K562 (cell line): Measurements from ENCODE around the gene METRN. TPM values are rescaled to one million over a fixed set of nuclear protein-coding genes. Genes with fewer than 3 reads are reported as not detected.

Experiments used
- FOSL1 ChIP-seq: fragments of 200-800 bp; sonication (Bioruptor generic); conservative IDR thresholded peaks from 2 replicates; pipeline ENCODE4 v1.6.1; 2016; ENCODE audit warnings: missing genetic modification characterization, missing compliant biosample characterization
- HEY1 ChIP-seq: fragments of 250-450 bp; sonication (Bioruptor Pico); IDR thresholded peaks from 2 replicates; pipeline ENCODE4 v1.5.0; 2020; ENCODE audit warnings: mild to moderate bottlenecking, moderate library complexity, borderline replicate concordance
- HMG20A ChIP-seq: fragments of 450-650 bp; formaldehyde crosslinking; conservative IDR thresholded peaks from 2 replicates; pipeline ENCODE4 v1.4.0; 2020; ENCODE audit warnings: mild to moderate bottlenecking, mixed read lengths
- LARP7 ChIP-seq: fragments of 450-650 bp; IDR thresholded peaks from 2 replicates; pipeline ENCODE4 v1.6.1; 2016
- MAFK ChIP-seq: IDR thresholded peaks from 2 replicates; pipeline ENCODE4 v1.6.1; 2011; ENCODE audit warnings: low read length, improper control_type of control experiment
- MBD2 ChIP-seq: sonication (generic); IDR thresholded peaks from 2 replicates; pipeline ENCODE4 v1.6.1; 2016; ENCODE audit warnings: low read depth, borderline replicate concordance
- MCM5 ChIP-seq: fragments of 450-650 bp; IDR thresholded peaks from 2 replicates; pipeline ENCODE4 v1.6.1; 2016; ENCODE audit warnings: low read depth
- NCOR1 ChIP-seq: fragments of 450-650 bp; IDR thresholded peaks from 2 replicates; pipeline ENCODE4 v1.6.1; 2016; ENCODE audit warnings: mild to moderate bottlenecking, moderate library complexity
- NFXL1 ChIP-seq: fragments of 450-650 bp; formaldehyde crosslinking; IDR thresholded peaks from 2 replicates; pipeline ENCODE4 v1.4.0; 2021; ENCODE audit warnings: mild to moderate bottlenecking
- NFYB ChIP-seq: IDR thresholded peaks from 2 replicates; pipeline ENCODE4 v1.6.1; 2011; ENCODE audit warnings: mild to moderate bottlenecking, moderate library complexity; ENCODE audit not compliant: insufficient read length; ENCODE audit errors: extremely low read depth
- NR3C1 ChIP-seq: sonication (generic); formaldehyde crosslinking; IDR thresholded peaks from 2 replicates; pipeline ENCODE4 v1.8.1; 2022; ENCODE audit warnings: missing genetic modification reagents
- NRF1 ChIP-seq, 2 experiments: fragments of 450-650 bp; IDR thresholded peaks in 1 of 2; conservative IDR thresholded peaks in 1 of 2; 2 replicates each; pipeline ENCODE4 v1.6.1; 2014; ENCODE audit warnings: mild to moderate bottlenecking in 2 of 2
- PCBP1 ChIP-seq: fragments of 200-400 bp; formaldehyde crosslinking; IDR thresholded peaks from 2 replicates; pipeline ENCODE4 v1.6.1; 2018; ENCODE audit warnings: mild to moderate bottlenecking, low read depth, low read length; ENCODE audit not compliant: poor library complexity, severe bottlenecking
- PURB ChIP-seq: sonication (generic); formaldehyde crosslinking; IDR thresholded peaks from 2 replicates; pipeline ENCODE4 v1.9.0; 2021; ENCODE audit warnings: low read depth, mild to moderate bottlenecking, missing genetic modification reagents
- RFX7 ChIP-seq: fragments of 250-450 bp; sonication (Bioruptor Pico); IDR thresholded peaks from 2 replicates; pipeline ENCODE4 v1.5.1; 2021; ENCODE audit warnings: mild to moderate bottlenecking
- SMAD3 ChIP-seq: fragments of 450-650 bp; formaldehyde crosslinking; conservative IDR thresholded peaks from 2 replicates; pipeline ENCODE4 v1.4.0; 2020; ENCODE audit warnings: mild to moderate bottlenecking
- TAF1 ChIP-seq: IDR thresholded peaks from 2 replicates; pipeline ENCODE4 v1.6.1; 2011; ENCODE audit warnings: mild to moderate bottlenecking, low read length, moderate library complexity; ENCODE audit not compliant: insufficient read depth, control insufficient read depth, severe bottlenecking; ENCODE audit errors: extremely low read depth
- TAF7 ChIP-seq: fragments of 450-650 bp; IDR thresholded peaks from 2 replicates; pipeline ENCODE4 v1.6.1; 2016; ENCODE audit warnings: missing genetic modification characterization, missing compliant biosample characterization
- TEAD4 ChIP-seq, 2 experiments: sonication (generic) in 1 of 2; formaldehyde crosslinking in 1 of 2; IDR thresholded peaks; 2 replicates each; pipeline versions ENCODE4 v1.6.1 to v1.8.0; 2012 to 2022; ENCODE audit warnings: borderline replicate concordance in 1 of 2, inconsistent platforms in 1 of 2, low read length in 1 of 2, mild to moderate bottlenecking in 1 of 2, missing genetic modification reagents in 1 of 2
- TRIM24 ChIP-seq, 2 experiments: fragments of 450-650 bp; IDR thresholded peaks; 2 replicates each; pipeline ENCODE4 v1.6.1; 2016
- ZNF197 ChIP-seq: fragments of 200-800 bp; sonication (Bioruptor generic); IDR thresholded peaks from 2 replicates; pipeline ENCODE4 v1.6.1; 2016; ENCODE audit warnings: low read depth, missing genetic modification characterization, missing compliant biosample characterization
- ZNF217 ChIP-seq: sonication (generic); formaldehyde crosslinking; IDR thresholded peaks from 2 replicates; pipeline ENCODE4 v1.8.0; 2022; ENCODE audit warnings: mild to moderate bottlenecking, missing genetic modification reagents
- ZNF507 ChIP-seq: conservative IDR thresholded peaks from 2 replicates; pipeline ENCODE4 v1.6.1; 2017; ENCODE audit warnings: missing genetic modification characterization, missing compliant biosample characterization
- ZNF707 ChIP-seq: fragments of 250-450 bp; sonication (Bioruptor Pico); conservative IDR thresholded peaks from 2 replicates; pipeline ENCODE4 v1.8.0; 2022; ENCODE audit warnings: inconsistent platforms, mild to moderate bottlenecking, moderate library complexity
- ZNF717 ChIP-seq: fragments of 250-450 bp; sonication (Bioruptor Pico); IDR thresholded peaks from 2 replicates; pipeline ENCODE4 v1.5.0; 2021
- polyA plus RNA-seq, 8 experiments: library from polyadenylated mRNA; depleted of rRNA in 4 of 8; stranded (reverse) in 5 of 8; unstranded in 3 of 8; fragments of >200 nt; fragmentation: Nextera tagmentation in 2 of 8; fragmentation: Illumina TruSeq in 1 of 8; extraction: Ambion mirVana in 2 of 8; extraction: Trizol in 1 of 8; gene quantifications; 2 replicates each; pipeline versions ENCODE4 v1.2.1 to v1.2.3, GENCODE V29; 2011 to 2014; ENCODE audit warnings: inconsistent platforms in 1 of 8, missing spikeins in 1 of 8
- total RNA-seq, 7 experiments: library from RNA; depleted of rRNA in 6 of 7; stranded (reverse); fragments of >200 nt in 6 of 7; fragmentation: Illumina TruSeq in 2 of 7; extraction: Trizol in 2 of 7; gene quantifications; 2 replicates each; pipeline versions ENCODE4 v1.2.1 to v1.2.3, GENCODE V29; 2011 to 2021; ENCODE audit warnings: low replicate concordance in 1 of 7
- TF ChIP-seq, protein P1 (sequence below), 2 experiments: IDR thresholded peaks; 2 replicates each; pipeline ENCODE4 v1.6.1; 2012; ENCODE audit warnings: improper control_type of control experiment in 2 of 2, low read depth in 2 of 2, low read length in 2 of 2, borderline replicate concordance in 1 of 2
- TF ChIP-seq, protein P2 (sequence below): fragments of 250-450 bp; sonication (Bioruptor Pico); IDR thresholded peaks from 2 replicates; pipeline ENCODE4 v1.5.1; 2021; ENCODE audit warnings: mild to moderate bottlenecking

Gene METRN
- total and polyA plus RNA-seq, 9 of the 15 experiments (the other 6 are each of a cell fraction or from before 2014, with no cell fraction given): 0.20 to 89.8 (median 15.4) TPM

DNA sequence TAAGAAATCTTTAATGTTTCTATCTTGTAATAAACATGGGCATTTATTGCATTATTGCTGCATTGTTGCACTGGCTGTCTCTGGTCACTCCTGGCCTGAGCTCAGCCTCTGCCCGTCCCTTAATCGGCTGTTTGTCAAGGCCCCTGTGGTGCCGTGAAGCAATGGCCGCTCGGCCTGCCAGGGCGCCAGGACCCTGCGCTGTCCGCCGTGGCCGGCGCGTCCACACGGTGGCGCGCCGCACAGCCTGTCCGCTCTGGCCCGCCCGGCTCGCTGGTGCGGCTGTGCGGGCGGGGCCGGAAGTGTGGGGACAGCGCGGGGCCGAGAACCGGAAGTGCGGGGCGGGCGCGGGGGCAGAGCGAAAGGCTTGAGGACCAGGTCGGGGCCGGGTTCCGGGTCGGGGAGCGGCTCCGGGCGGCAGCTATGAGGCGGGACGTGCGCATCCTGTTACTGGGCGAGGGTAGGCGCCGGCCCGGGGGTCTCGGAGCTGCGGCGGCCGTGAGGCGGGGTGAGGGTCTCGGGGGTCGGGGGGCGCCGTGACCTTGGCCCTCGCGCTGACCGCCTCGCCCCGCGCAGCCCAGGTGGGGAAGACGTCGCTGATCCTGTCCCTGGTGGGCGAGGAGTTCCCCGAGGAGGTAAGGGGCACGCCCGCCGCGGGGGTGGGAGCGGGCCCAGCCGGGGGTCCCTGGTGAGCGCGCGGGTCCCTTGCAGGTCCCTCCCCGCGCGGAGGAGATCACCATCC is 47.0 kb upstream of the METRN start, which contains the start of gene RHOT2 (continued):
- TF ChIP-seq, protein P1, sequence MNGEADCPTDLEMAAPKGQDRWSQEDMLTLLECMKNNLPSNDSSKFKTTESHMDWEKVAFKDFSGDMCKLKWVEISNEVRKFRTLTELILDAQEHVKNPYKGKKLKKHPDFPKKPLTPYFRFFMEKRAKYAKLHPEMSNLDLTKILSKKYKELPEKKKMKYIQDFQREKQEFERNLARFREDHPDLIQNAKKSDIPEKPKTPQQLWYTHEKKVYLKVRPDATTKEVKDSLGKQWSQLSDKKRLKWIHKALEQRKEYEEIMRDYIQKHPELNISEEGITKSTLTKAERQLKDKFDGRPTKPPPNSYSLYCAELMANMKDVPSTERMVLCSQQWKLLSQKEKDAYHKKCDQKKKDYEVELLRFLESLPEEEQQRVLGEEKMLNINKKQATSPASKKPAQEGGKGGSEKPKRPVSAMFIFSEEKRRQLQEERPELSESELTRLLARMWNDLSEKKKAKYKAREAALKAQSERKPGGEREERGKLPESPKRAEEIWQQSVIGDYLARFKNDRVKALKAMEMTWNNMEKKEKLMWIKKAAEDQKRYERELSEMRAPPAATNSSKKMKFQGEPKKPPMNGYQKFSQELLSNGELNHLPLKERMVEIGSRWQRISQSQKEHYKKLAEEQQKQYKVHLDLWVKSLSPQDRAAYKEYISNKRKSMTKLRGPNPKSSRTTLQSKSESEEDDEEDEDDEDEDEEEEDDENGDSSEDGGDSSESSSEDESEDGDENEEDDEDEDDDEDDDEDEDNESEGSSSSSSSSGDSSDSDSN (IDR thresholded peaks at IDR 0.05; ENCODE audit: borderline replicate concordance in 1 of 2, low read depth in 2 of 2, low read length in 2 of 2): peak in 1 of 2 experiments; percentile 43; a peak in 1 of 4 replicates
- TF ChIP-seq ZNF707 (CRISPR knock-in tag) (no peak), HMG20A (CRISPR knock-in tag) (no peak), TAF1 (peak; percentile 87), ZNF717 (CRISPR knock-in tag) (no peak), NRF1 (conservative IDR thresholded peaks at IDR 0.05 in 1 of 2, IDR thresholded peaks at IDR 0.05 in 1 of 2) (peak; percentile 74 to 75; a peak in 3 of 4 replicates), TRIM24 (IDR thresholded peaks at IDR 0.05) (peak in 1 of 2 experiments; percentile 40; a peak in 1 of 4 replicates), ZNF217 (no peak), NFXL1 (CRISPR knock-in tag) (no peak), LARP7 (no peak), FOSL1 (tag) (0 out of 2 replicates have a peak, but pooled peaks have one; percentile 23), NCOR1 (no peak), HEY1 (no peak), PCBP1 (peak; percentile 68), SMAD3 (no peak), NFYB (no peak), TEAD4 (IDR thresholded peaks at IDR 0.05; ENCODE audit: low read length) (no peak), TEAD4 (CRISPR knock-in tag; IDR thresholded peaks at IDR 0.05; ENCODE audit: borderline replicate concordance) (no peak), ZNF197 (CRISPR knock-in tag) (0 out of 2 replicates have a peak, but pooled peaks have one; percentile 57), PURB (CRISPR knock-in tag) (no peak), RFX7 (CRISPR knock-in tag) (no peak), TAF7 (tag) (no peak), NR3C1 (CRISPR knock-in tag) (no peak), MBD2 (peak; percentile 68; the same call in 1 of the 2 replicates), MAFK (no peak), ZNF507 (no peak), MCM5 (no peak)
- TF ChIP-seq, protein P2, sequence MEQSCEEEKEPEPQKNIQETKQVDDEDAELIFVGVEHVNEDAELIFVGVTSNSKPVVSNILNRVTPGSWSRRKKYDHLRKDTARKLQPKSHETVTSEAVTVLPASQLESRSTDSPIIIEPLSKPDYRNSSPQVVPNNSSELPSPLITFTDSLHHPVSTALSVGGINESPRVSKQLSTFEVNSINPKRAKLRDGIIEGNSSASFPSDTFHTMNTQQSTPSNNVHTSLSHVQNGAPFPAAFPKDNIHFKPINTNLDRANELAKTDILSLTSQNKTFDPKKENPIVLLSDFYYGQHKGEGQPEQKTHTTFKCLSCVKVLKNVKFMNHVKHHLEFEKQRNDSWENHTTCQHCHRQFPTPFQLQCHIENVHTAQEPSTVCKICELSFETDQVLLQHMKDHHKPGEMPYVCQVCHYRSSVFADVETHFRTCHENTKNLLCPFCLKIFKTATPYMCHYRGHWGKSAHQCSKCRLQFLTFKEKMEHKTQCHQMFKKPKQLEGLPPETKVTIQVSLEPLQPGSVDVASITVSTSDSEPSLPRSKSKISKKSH (CRISPR knock-in tag): no peak
